PC-3 (cell line): ENCODE data around the gene POLE3. TPM values are rescaled to one million over a fixed set of nuclear protein-coding genes. Genes with fewer than 3 reads are reported as not detected.

Experiments
- ATAC-seq: fragments of 200-7000 bp; cut with Tn5 transposase; 2 replicates; pipeline ENCODE4 v1.9.1; 2020; ENCODE audit warnings: mild to moderate bottlenecking, moderate library complexity
- BruUV-seq: library from RNA; stranded (reverse); fragments of 400-500 nt; replicated peaks from 2 replicates; lab custom pipeline; 2021; lab: Mats Ljungman, UMichigan
- CTCF ChIA-PET: fragments of 300-600 bp; sonication (Branson Sonifier 250); formaldehyde crosslinking; loops from one replicate; lab custom pipeline; 2022; ENCODE audit warnings: antibody characterized with exemption; lab: Charles Lee
- POLR2A ChIA-PET: fragments of 300-600 bp; sonication (Branson Sonifier 250); formaldehyde crosslinking; loops from one replicate; lab custom pipeline; 2022; ENCODE audit warnings: antibody characterized with exemption; ENCODE audit not compliant: unreplicated experiment; lab: Charles Lee
- DNase-seq: peaks from one replicate; pipeline ENCODE4 v3.0.0-alpha.2; 2015
- H2AFZ ChIP-seq: fragments of 300-600 bp; sonication (generic); 2 replicates; pipeline ENCODE4 v1.6.0; 2016; ENCODE audit warnings: antibody characterized with exemption, low read length
- H3F3A ChIP-seq: fragments of 300-600 bp; sonication (generic); one replicate; pipeline ENCODE4 v1.6.0; 2017; ENCODE audit warnings: antibody characterized with exemption, low read length, control low read depth, mild to moderate bottlenecking; ENCODE audit not compliant: unreplicated experiment
- H3K27ac ChIP-seq: fragments of 300-600 bp; sonication (generic); 2 replicates; pipeline ENCODE4 v1.5.1; 2016; ENCODE audit warnings: mild to moderate bottlenecking, low read length
- H3K27me3 ChIP-seq: fragments of 300-600 bp; sonication (generic); 2 replicates; pipeline ENCODE4 v1.6.1; 2016; ENCODE audit warnings: low read length, mixed read lengths
- H3K36me3 ChIP-seq: fragments of 300-600 bp; sonication (generic); 2 replicates; pipeline ENCODE4 v1.6.1; 2016; ENCODE audit warnings: low read depth, mixed run types, low read length, mixed read lengths
- H3K4me1 ChIP-seq: fragments of 300-600 bp; sonication (generic); 2 replicates; pipeline ENCODE4 v1.5.1; 2016; ENCODE audit warnings: low read length; ENCODE audit not compliant: insufficient read depth
- H3K4me2 ChIP-seq: fragments of 300-600 bp; sonication (generic); 2 replicates; pipeline ENCODE4 v1.6.0; 2016; ENCODE audit warnings: low read length
- H3K4me3 ChIP-seq: fragments of 300-600 bp; sonication (generic); 2 replicates; pipeline ENCODE4 v1.5.1; 2016; ENCODE audit warnings: mild to moderate bottlenecking, low read length, mixed read lengths
- H3K79me2 ChIP-seq: fragments of 300-600 bp; sonication (generic); 2 replicates; pipeline ENCODE4 v1.6.1; 2017; ENCODE audit warnings: low read length, mixed read lengths
- H3K9ac ChIP-seq: fragments of 300-600 bp; sonication (generic); 2 replicates; pipeline ENCODE4 v1.6.0; 2016; ENCODE audit warnings: mild to moderate bottlenecking, low read length
- H3K9me2 ChIP-seq: fragments of 300-600 bp; sonication (generic); replicated peaks from 2 replicates; pipeline ENCODE4 v1.6.1; 2016; ENCODE audit warnings: mixed run types, low read length, mixed read lengths
- H3K9me3 ChIP-seq: fragments of 300-600 bp; sonication (generic); 2 replicates; pipeline ENCODE4 v1.6.1; 2016; ENCODE audit warnings: low read length, mixed read lengths
- H4K20me1 ChIP-seq: fragments of 300-600 bp; sonication (generic); 2 replicates; pipeline ENCODE4 v1.6.1; 2016; ENCODE audit warnings: low read length, mixed read lengths
- EZH2 ChIP-seq: fragments of 300-600 bp; sonication (generic); IDR thresholded peaks from one replicate; pipeline ENCODE4 v1.6.1; 2017; ENCODE audit warnings: antibody characterized with exemption, mild to moderate bottlenecking, low read length; ENCODE audit not compliant: unreplicated experiment
- EZH2phosphoT487 ChIP-seq: fragments of 300-600 bp; sonication (generic); IDR thresholded peaks from 2 replicates; pipeline ENCODE4 v1.6.1; 2018; ENCODE audit warnings: mild to moderate bottlenecking, antibody characterized with exemption, low read length, borderline replicate concordance
- intact Hi-C: fragments of 100-400 bp; cut with micrococcal nuclease; formaldehyde crosslinking; loops from 2 replicates; pipeline ENCODE4 v1.9.0; 2023
- total RNA-seq: library from RNA; depleted of rRNA; stranded (reverse); fragments of >200 nt; gene quantifications from 2 replicates; pipeline ENCODE4 v1.2.3, GENCODE V29; 2014
- TF ChIP-seq, protein P1 (sequence below): fragments of 300-600 bp; sonication (generic); conservative IDR thresholded peaks from 2 replicates; pipeline ENCODE4 v1.5.1; 2017; ENCODE audit warnings: antibody characterized with exemption, low read depth, mild to moderate bottlenecking, low read length

POLE3 gene
- total RNA-seq, 1 experiment from 2014 or later = 84.7 TPM

GRCh38 chr9:113376634-113377567 is 33.6 kb downstream of the POLE3 start, which contains the start of gene HDHD3:
TSS of gene HDHD3 (minus strand) at chr9:113376986. CDS start at chr9:113374354, 2,632 bp downstream.
- Histone ChIP-seq H3K9me2 (no peaks in the 10 kb centered on the region), H3K27ac (peak within 1 kb of the TSS; percentile 75), H3K4me3 (peak within 1 kb of the TSS; percentile 88), H3F3A (no peaks in the 10 kb centered on the region), H3K4me2 (peak within 1 kb of the TSS; percentile 98), H3K4me1 (peaks cover 14% of the 10 kb centered on the region), H2AFZ (peak within 1 kb of the TSS; percentile 97), H3K9me3 (no peaks in the 10 kb centered on the region), H3K9ac (peak within 1 kb of the TSS; percentile 86), H3K36me3 (peaks cover 3% of the 10 kb centered on the region; the same call in 1 of the 2 replicates), H4K20me1 (no peaks in the 10 kb centered on the region), H3K27me3 (no peaks in the 10 kb centered on the region), H3K79me2 (peaks cover 14% of the 10 kb centered on the region)
- BruUV-seq = TSS peak; percentile 39
- CTCF ChIA-PET = interaction anchor here (1.0 kb wide), 1 partner anchor 215 kb away, joined by 5 read pairs; no protein-coding TSS in a partner anchor
- POLR2A ChIA-PET = no interaction called here
- DNase-seq (peak; percentile 77), ATAC-seq (peak; percentile 90)
- intact Hi-C loops = no loop called here
- TF ChIP-seq EZH2 (no peak), EZH2phosphoT487 (no peak)
- TF ChIP-seq, protein P1, sequence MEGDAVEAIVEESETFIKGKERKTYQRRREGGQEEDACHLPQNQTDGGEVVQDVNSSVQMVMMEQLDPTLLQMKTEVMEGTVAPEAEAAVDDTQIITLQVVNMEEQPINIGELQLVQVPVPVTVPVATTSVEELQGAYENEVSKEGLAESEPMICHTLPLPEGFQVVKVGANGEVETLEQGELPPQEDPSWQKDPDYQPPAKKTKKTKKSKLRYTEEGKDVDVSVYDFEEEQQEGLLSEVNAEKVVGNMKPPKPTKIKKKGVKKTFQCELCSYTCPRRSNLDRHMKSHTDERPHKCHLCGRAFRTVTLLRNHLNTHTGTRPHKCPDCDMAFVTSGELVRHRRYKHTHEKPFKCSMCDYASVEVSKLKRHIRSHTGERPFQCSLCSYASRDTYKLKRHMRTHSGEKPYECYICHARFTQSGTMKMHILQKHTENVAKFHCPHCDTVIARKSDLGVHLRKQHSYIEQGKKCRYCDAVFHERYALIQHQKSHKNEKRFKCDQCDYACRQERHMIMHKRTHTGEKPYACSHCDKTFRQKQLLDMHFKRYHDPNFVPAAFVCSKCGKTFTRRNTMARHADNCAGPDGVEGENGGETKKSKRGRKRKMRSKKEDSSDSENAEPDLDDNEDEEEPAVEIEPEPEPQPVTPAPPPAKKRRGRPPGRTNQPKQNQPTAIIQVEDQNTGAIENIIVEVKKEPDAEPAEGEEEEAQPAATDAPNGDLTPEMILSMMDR = no peak

GRCh38 chr9:113375057-113376023 is 35.1 kb downstream of the POLE3 start:
- intact Hi-C loops = no loop called here
- BruUV-seq = no TSS peak
- Histone ChIP-seq H3K9ac (peak overlapping the region; percentile 86; the same call in 1 of the 2 replicates), H3K9me2 (no peaks in the 10 kb centered on the region), H4K20me1 (no peaks in the 10 kb centered on the region), H3K36me3 (peaks cover 3% of the 10 kb centered on the region; the same call in 1 of the 2 replicates), H3K4me2 (peak overlapping the region; percentile 98), H2AFZ (no peak overlapping the region), H3K9me3 (no peaks in the 10 kb centered on the region), H3F3A (no peaks in the 10 kb centered on the region), H3K27me3 (no peaks in the 10 kb centered on the region), H3K79me2 (peaks cover 14% of the 10 kb centered on the region), H3K4me1 (peaks cover 6% of the 10 kb centered on the region; the same call in 1 of the 2 replicates), H3K4me3 (peak overlapping the region; percentile 88), H3K27ac (no peak overlapping the region)
- DNase-seq (peak; percentile 10), ATAC-seq (no peak)
- TF ChIP-seq, protein P1 = no peak
- TF ChIP-seq EZH2 = no peak
- TF ChIP-seq EZH2phosphoT487 = no peak
- ChIA-PET POLR2A (interaction anchor here (0.5 to 0.6 kb wide), 2 partner anchors 26 to 36 kb away, joined by 4 to 14 read pairs; partner anchors contain the start of genes BSPRY and WDR31), CTCF (interaction anchor here (1.0 kb wide), 1 partner anchor 216 kb away, joined by 5 read pairs; no protein-coding TSS in a partner anchor)
